Panc1 (cell line): Measurements from ENCODE around the gene BMP3.

Source experiments
- POLR2AphosphoS5 ChIP-seq: IDR thresholded peaks from 2 replicates; pipeline ENCODE4 v1.6.1; 2012; ENCODE audit warnings: mild to moderate bottlenecking, low read depth, low read length, moderate library complexity
- TCF7L2 ChIP-seq: IDR thresholded peaks from 2 replicates; pipeline ENCODE4 v1.6.1; 2011; ENCODE audit warnings: mild to moderate bottlenecking, low read depth, low read length, inconsistent platforms
- TF ChIP-seq, protein P1 (sequence below): fragments of 450-650 bp; IDR thresholded peaks from 2 replicates; pipeline ENCODE4 v1.5.1; 2017; ENCODE audit warnings: mild to moderate bottlenecking
- TF ChIP-seq, protein P2 (sequence below), 2 experiments: IDR thresholded peaks; 2 replicates each; pipeline ENCODE4 v1.6.1; 2011 to 2012; ENCODE audit warnings: low read depth in 2 of 2, control low read depth in 1 of 2, low read length in 1 of 2, mild to moderate bottlenecking in 1 of 2, moderate library complexity in 1 of 2; ENCODE audit not compliant: insufficient read depth in 1 of 2

DNA sequence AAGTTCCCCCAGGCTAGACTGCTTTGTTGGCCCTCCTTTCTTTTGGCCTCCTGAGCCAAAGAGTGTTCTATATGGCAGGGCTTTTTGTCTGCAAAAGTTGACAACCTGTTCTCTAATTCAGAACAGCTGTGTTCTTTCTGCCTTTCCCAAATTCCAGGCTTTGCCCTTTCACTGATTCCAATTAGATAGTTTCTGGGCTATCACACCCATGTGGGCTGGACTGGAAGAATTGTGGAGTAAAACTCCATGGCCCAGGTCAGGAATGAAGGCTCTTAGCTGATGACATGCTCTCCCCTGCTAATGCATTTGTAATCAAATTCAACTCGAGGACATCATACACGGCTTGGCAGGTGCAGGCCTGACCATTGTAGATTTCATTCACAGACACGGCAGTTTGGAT is 19.4 kb downstream of the BMP3 start:
- TF ChIP-seq, protein P1, sequence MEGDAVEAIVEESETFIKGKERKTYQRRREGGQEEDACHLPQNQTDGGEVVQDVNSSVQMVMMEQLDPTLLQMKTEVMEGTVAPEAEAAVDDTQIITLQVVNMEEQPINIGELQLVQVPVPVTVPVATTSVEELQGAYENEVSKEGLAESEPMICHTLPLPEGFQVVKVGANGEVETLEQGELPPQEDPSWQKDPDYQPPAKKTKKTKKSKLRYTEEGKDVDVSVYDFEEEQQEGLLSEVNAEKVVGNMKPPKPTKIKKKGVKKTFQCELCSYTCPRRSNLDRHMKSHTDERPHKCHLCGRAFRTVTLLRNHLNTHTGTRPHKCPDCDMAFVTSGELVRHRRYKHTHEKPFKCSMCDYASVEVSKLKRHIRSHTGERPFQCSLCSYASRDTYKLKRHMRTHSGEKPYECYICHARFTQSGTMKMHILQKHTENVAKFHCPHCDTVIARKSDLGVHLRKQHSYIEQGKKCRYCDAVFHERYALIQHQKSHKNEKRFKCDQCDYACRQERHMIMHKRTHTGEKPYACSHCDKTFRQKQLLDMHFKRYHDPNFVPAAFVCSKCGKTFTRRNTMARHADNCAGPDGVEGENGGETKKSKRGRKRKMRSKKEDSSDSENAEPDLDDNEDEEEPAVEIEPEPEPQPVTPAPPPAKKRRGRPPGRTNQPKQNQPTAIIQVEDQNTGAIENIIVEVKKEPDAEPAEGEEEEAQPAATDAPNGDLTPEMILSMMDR: no peak
- TF ChIP-seq POLR2AphosphoS5 (no peak), TCF7L2 (no peak)
- TF ChIP-seq, protein P2, sequence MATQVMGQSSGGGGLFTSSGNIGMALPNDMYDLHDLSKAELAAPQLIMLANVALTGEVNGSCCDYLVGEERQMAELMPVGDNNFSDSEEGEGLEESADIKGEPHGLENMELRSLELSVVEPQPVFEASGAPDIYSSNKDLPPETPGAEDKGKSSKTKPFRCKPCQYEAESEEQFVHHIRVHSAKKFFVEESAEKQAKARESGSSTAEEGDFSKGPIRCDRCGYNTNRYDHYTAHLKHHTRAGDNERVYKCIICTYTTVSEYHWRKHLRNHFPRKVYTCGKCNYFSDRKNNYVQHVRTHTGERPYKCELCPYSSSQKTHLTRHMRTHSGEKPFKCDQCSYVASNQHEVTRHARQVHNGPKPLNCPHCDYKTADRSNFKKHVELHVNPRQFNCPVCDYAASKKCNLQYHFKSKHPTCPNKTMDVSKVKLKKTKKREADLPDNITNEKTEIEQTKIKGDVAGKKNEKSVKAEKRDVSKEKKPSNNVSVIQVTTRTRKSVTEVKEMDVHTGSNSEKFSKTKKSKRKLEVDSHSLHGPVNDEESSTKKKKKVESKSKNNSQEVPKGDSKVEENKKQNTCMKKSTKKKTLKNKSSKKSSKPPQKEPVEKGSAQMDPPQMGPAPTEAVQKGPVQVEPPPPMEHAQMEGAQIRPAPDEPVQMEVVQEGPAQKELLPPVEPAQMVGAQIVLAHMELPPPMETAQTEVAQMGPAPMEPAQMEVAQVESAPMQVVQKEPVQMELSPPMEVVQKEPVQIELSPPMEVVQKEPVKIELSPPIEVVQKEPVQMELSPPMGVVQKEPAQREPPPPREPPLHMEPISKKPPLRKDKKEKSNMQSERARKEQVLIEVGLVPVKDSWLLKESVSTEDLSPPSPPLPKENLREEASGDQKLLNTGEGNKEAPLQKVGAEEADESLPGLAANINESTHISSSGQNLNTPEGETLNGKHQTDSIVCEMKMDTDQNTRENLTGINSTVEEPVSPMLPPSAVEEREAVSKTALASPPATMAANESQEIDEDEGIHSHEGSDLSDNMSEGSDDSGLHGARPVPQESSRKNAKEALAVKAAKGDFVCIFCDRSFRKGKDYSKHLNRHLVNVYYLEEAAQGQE (IDR thresholded peaks at IDR 0.05; ENCODE audit: insufficient read depth in 1 of 2, low read depth in 2 of 2, low read length in 1 of 2): no peak
